ENCODE measurements around the gene IL20.

Gene IL20

GRCh38 chr1:206873603-206874188, 8.3 kb downstream of the IL20 start:
- in situ Hi-C loops (cut with MboI; ENCODE audit: low sequenced_read_pairs), result no loop called here

GRCh38 chr1:206875752-206876377, 10.4 kb downstream of the IL20 start:
- in situ Hi-C loops (cut with MboI; ENCODE audit: low sequenced_read_pairs), result no loop called here

DNA sequence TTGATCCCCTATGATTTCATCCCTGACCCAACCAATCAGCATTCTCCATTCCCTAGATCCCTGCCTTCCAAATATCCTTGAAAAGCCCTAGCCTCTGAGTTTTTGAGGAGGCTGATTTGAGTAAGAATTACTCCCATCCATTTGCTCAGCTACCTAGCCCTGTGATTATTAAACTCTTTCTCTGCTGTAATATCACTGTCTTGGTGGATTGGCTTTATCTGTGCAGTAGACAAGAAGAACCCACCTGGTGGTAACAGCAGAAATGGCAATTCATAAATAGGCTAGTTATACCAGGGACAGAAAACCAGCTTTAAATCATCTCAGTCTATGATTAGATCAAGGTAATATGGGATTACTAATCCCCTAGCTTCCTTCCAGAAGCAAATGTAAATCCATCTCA, 13.0 kb downstream of the IL20 start:
- in situ Hi-C loops (cut with MboI; ENCODE audit: low sequenced_read_pairs), result no loop called here

DNA sequence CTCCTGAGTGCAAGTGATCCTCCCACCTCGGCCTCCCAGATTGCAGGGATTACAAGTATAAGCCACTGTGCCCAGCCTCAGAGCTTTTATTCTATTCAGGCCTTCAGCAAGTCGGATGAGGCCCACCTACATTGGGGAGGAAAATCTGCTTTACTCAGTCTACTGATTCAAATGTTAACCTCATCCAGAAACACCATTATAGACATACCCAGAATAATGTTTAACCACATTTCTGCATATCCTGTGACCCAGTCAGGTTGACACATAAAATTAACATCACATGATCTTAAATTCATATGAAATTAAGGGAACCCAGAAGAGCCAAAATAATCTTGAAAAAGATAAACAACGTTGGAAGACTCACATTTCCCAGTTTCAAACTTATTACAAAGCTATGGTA, 14.9 kb downstream of the IL20 start:
- in situ Hi-C loops (cut with MboI; ENCODE audit: low sequenced_read_pairs), result no loop called here

GRCh38 chr1:206882555-206882954, 17.1 kb downstream of the IL20 start:
- in situ Hi-C loops (cut with MboI; ENCODE audit: low sequenced_read_pairs), result no loop called here

DNA sequence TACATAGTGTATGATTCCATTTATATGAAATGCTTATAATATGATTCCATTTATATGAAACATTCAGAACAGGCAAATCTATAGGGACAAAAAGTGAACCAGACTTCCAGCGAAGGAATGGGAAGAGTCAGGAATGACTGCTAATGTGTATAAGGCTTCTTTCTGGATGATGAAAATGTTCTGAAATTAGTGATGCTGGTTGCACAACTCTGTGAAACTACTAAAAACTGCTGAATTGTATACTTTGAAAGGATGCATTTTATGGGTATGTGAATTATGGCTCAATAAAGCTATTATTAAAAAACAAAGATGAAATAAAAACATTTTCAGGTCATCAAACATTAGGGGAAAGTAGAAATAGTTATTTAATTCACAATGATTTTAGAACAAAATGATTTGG, 17.7 kb downstream of the IL20 start:
- in situ Hi-C loops (cut with MboI; ENCODE audit: low sequenced_read_pairs), result no loop called here

DNA sequence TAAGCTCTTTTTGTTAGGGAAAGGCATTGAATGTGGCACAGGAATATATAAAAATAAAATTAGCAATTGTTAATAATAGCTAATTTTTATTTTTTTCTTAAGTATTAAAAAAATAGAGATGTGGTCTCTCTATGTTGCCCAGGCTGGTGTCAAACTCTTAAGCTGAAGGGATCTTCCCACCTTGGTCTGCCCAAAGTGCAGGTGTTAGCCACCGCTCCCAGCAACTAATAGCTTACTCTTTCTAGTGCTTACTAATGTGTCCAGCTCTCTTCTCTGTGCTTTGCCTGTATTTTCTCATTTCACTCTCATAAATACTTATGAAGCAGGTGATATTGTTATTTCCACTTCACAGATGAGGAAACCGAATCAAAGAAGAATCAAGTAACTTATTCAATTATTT, 18.5 kb downstream of the IL20 start:
- in situ Hi-C loops (cut with MboI; ENCODE audit: low sequenced_read_pairs), result no loop called here

DNA sequence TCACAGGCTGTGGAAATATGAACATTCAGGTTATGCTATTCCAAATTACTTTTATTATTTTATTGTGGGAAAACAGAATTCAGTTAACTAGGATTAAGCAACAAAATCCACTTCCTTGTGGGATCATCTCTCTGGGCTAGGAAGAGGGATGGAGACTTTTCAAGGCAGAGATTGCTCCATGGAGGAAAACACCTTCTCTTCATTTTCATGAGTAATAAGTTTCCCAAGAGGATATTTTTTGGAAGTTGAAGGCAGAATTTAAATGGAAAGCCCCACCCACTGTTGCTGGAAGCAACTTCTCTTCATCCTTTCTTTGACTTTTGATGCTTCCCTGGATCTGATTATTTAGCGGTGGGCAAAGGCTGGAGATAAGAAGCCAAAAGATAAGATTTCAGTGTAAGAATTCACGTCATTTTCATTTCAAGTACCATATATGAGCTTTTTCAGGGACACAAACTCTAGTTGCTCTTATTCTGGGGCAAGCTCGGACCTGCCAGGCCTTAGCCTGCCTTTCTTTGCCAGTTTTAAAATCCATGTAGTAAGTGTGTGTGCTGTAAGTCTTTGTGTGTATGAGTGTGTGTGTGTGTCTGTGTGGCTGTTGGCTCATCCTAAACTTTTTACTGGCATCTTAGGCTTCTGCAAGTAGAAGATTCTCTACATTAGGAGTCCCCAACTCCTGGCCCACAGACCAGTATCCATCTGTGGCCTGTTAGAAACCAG, 20.1 kb downstream of the IL20 start:
- in situ Hi-C loops (cut with MboI; ENCODE audit: low sequenced_read_pairs), result no loop called here

- in situ Hi-C loops (cut with MboI; ENCODE audit: low sequenced_read_pairs), result no loop called here
Measured at GRCh38 chr1:206886831-206887230, 21.4 kb downstream of the IL20 start.

DNA sequence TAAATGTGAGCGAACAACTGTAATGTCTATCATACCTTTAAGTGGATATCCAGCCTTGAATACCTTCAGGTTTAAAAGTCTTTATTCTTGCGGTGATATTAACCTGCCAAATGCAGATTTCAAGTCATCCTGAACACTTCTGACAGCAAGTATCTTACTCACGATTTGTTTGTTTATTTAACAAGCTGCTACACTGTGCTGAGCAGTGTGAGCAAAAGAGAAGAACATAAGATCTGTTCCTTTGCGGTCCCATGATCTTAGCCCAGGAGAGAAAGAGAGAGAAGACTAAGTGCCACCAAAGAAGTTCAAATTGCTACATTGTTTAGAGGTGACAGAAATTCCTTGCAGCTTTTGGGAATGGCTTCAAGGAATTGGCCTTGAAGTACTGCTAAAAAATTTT, 22.3 kb downstream of the IL20 start:
- in situ Hi-C loops (cut with MboI; ENCODE audit: low sequenced_read_pairs), result no loop called here

DNA sequence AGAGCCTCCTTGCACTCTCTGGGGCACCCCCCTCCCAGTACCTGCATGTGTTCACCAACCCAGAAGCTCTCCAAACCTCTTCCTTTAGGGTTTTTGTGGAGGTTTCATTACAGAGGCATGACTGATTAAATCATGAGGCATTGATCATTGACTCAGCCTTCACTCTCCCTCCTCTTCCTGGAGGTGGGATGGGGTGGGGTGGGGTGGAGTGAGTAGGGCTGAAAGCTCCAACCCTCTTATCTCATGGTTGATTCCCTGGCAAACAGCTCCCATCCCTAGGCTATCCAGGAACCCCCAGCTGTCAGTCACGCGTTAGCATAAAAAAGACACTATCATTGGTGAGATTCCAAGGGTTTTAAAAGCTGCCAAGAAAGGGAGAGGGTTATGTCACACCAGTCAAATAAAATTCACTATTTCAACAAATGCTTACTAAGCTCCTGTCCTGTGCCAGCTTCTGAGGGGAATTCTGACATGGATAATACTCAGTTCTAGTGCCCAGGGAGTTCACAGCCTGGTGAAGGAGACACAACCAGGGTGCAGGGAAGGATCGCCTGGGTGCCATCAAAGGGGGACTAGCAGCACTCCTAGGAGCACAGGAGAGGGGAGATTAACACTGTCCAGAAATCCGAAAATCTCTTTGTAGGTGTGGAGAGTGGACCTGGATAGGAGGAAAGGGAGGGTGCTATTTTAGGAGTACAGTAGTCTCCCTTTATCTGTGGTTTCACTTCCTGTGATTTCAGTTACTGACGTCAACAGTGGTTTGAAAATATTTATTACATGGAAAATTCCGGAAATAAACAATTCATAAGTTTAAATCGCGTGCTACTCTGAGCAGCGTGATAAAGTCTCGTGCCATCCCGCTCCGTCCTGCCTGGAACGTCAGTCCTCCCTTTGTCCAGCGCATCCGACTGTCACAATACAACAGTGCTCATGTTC, 25.0 kb downstream of the IL20 start:
- in situ Hi-C loops (cut with MboI; ENCODE audit: low sequenced_read_pairs), result no loop called here

GRCh38 chr1:206891412-206891811, 26.0 kb downstream of the IL20 start:
- in situ Hi-C loops (cut with MboI; ENCODE audit: low sequenced_read_pairs), result no loop called here

DNA sequence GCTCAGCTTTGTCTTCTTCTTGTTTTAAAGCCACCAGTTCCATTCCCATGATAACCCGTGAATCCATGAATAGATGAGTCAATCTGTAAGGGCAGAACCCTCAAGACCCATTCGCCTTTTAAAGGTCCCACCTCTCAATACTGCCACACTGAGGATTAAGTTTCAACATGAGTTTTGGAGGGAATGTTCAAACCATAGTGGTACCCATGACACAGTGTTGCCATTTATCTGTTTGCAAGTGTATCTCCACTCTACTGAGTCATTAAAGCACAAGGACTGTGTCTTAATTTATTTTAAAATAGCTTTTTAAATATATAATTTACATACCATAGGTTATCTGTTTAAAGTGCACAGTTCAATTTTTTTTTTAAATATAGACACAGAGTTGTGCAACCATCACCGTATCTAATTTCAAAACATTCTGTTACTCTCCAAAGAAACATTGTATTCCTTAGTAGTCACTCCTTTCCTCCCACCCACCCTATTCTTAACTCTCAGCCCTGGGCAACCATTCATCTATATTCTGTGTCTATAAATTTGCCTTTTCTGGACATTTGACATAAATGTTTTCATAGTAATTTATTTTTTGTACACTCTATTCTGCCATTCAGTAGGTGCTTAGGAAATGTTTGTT, 27.0 kb downstream of the IL20 start:
- in situ Hi-C loops (cut with MboI; ENCODE audit: low sequenced_read_pairs), result no loop called here

DNA sequence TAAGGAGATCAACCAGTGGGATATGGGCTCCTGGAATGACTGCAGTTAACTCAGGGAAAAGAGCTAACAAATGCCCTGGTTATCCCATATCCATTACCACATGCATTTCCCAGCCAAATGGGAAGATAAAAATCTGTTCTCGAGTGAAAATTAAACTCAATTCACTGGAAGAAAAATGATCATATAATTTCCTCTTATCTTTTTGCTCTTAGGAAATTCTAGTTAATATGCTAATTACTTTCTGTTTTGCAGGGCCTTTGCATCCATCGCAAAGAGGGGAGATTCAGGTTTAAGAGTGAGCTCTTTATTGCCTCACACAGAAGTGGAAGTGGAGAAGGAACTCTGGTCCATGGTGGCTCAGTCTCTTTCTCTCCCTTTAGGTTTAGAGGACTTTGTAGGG, 28.0 kb downstream of the IL20 start:
- in situ Hi-C loops (cut with MboI; ENCODE audit: low sequenced_read_pairs), result no loop called here

DNA sequence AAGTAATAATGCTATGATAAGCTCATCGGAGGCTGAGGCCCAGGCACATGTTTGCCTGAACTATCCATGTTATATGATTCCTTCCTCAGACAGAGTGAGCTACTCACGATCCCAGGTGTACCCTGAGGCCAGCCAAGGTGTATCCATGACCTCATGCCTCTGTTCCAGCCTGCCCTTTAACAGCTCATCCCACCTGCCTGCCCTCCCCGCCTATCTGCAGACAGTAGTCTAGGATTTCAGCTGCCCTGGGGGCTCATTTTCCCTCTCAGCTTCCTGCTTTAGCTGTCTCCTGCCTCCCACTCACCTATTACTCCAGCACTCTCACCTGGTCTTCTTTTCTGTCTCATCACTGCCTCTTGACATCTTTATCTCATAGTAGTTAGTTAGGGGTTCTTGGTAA, 29.9 kb downstream of the IL20 start:
- in situ Hi-C loops (cut with MboI; ENCODE audit: low sequenced_read_pairs), result no loop called here

DNA sequence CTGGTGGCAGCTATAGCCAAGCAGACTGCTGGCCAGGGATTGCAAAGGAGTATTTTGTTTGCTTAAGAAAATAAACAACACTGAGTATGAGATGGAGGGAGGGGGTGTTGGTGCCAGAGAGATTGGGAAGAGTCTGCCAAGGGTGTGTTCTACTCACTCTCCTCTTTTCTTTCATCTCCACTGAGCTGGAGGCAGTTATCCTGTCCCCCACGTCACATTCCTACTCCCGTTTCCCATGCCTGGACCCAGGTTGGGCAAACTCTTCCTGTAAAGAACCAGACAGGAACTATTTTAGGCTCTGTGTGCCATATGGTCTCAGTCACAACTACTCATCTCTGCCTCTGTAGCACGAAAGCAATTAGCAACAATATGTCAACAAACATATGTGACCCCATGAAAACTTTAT, 30.4 kb downstream of the IL20 start:
- in situ Hi-C loops (cut with MboI; ENCODE audit: low sequenced_read_pairs), result no loop called here

GRCh38 chr1:206896261-206896660, 30.8 kb downstream of the IL20 start:
- in situ Hi-C loops (cut with MboI; ENCODE audit: low sequenced_read_pairs), result no loop called here

- in situ Hi-C loops (cut with MboI; ENCODE audit: low sequenced_read_pairs), result no loop called here
Measured at GRCh38 chr1:206897175-206897574, 31.8 kb downstream of the IL20 start, which contains the start of gene IL24. TSS of gene IL24 (plus strand) at chr1:206897443. CDS start at chr1:206897833, 390 bp downstream.

GRCh38 chr1:206898089-206898914, 32.9 kb downstream of the IL20 start:
- in situ Hi-C loops (cut with MboI; ENCODE audit: low sequenced_read_pairs), result no loop called here

DNA sequence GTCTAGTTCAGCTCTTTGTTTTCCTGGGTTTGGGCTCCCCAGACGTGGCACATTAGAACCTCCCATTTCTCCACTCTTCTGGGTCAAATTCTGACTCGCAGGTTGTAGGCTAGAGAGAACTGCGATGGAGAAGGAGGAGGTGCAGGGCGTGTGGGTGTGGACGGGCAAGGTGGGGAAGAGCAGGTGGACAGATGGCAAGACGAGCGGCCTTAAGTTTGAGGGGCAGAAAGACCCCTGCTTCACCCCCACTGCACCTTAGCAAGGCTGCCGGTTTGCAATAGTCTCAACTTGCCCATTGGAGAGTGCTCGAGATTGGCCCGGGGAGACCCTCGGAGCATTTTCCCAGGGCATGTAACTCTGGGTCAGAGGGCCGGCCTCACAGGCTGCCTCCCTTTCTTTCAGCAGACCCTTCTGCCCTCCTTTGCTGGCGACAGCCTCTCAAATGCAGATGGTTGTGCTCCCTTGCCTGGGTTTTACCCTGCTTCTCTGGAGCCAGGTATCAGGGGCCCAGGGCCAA, 33.5 kb downstream of the IL20 start:
- in situ Hi-C loops (cut with MboI; ENCODE audit: low sequenced_read_pairs), result no loop called here
